Neural cell (in vitro differentiated cells): ENCODE results near the gene SDK1. TPM values are rescaled to one million over a fixed set of nuclear protein-coding genes. Genes with fewer than 3 reads are reported as not detected.

ENCODE experiments used
- H2AFZ ChIP-seq: fragments of 200-600, 300-800 bp; sonication (generic), shearing (Covaris generic); 2 replicates; pipeline ENCODE4 v1.6.0; 2014; ENCODE audit warnings: low read depth, mild to moderate bottlenecking, antibody characterized with exemption, low read length, moderate library complexity
- H3F3A ChIP-seq: fragments of 200-600 bp; shearing (Covaris generic); 2 replicates; pipeline ENCODE4 v1.6.1; 2016; ENCODE audit warnings: mild to moderate bottlenecking, moderate library complexity, mixed read lengths, antibody characterized with exemption, low read length; ENCODE audit not compliant: insufficient read depth, poor library complexity, severe bottlenecking
- H3K27ac ChIP-seq: fragments of 200-600, 300-800 bp; sonication (generic), shearing (Covaris generic); 2 replicates; pipeline ENCODE4 v1.5.1; 2014; ENCODE audit warnings: mild to moderate bottlenecking, low read length, moderate library complexity
- H3K27me3 ChIP-seq: fragments of 300-800, 200-600 bp; sonication (generic), shearing (Covaris generic); 2 replicates; pipeline ENCODE4 v1.6.0; 2014; ENCODE audit warnings: mild to moderate bottlenecking, low read depth, low read length, moderate library complexity; ENCODE audit not compliant: insufficient read depth
- H3K36me3 ChIP-seq: fragments of 300-800, 200-600 bp; sonication (generic), shearing (Covaris generic); 2 replicates; pipeline ENCODE4 v1.5.1; 2014; ENCODE audit warnings: mild to moderate bottlenecking, antibody characterized with exemption, low read length, moderate library complexity; ENCODE audit not compliant: insufficient read depth
- H3K4me2 ChIP-seq: fragments of 300-800, 200-600 bp; sonication (generic), shearing (Covaris generic); 2 replicates; pipeline ENCODE4 v1.6.0; 2014; ENCODE audit warnings: mild to moderate bottlenecking, low read length
- H3K4me3 ChIP-seq: fragments of 300-800, 200-600 bp; sonication (generic), shearing (Covaris generic); 2 replicates; pipeline ENCODE4 v1.5.1; 2014; ENCODE audit warnings: mild to moderate bottlenecking, low read length, moderate library complexity
- H3K79me2 ChIP-seq: fragments of 200-600 bp; shearing (Covaris generic); replicated peaks from 2 replicates; pipeline ENCODE4 v1.6.0; 2014; ENCODE audit warnings: mild to moderate bottlenecking, low read length, moderate library complexity; ENCODE audit not compliant: insufficient read depth
- H3K9ac ChIP-seq: fragments of 300-800, 200-600 bp; sonication (generic), shearing (Covaris generic); 2 replicates; pipeline ENCODE4 v1.6.1; 2016; ENCODE audit warnings: mild to moderate bottlenecking, low read length, mixed read lengths
- H3K9me2 ChIP-seq: fragments of 200-600 bp; shearing (Covaris generic); 2 replicates; pipeline ENCODE4 v1.6.1; 2016; ENCODE audit warnings: mild to moderate bottlenecking, low read length, mixed read lengths; ENCODE audit not compliant: insufficient read depth
- H3K9me3 ChIP-seq: fragments of 200-600, 300-800 bp; sonication (generic), shearing (Covaris generic); 2 replicates; pipeline ENCODE4 v1.6.1; 2016; ENCODE audit warnings: mild to moderate bottlenecking, mixed run types, low read length, moderate library complexity, mixed read lengths
- H4K20me1 ChIP-seq: fragments of 200-600 bp; shearing (Covaris generic); 2 replicates; pipeline ENCODE4 v1.6.1; 2016; ENCODE audit warnings: mild to moderate bottlenecking, mixed run types; ENCODE audit not compliant: insufficient read depth
- EP300 ChIP-seq: fragments of 450-650 bp; conservative IDR thresholded peaks from 2 replicates; pipeline ENCODE4 v1.6.1; 2014; ENCODE audit warnings: antibody characterized with exemption, mild to moderate bottlenecking, moderate library complexity; ENCODE audit not compliant: poor library complexity, severe bottlenecking
- EZH2 ChIP-seq: fragments of 200-600, 300-800 bp; shearing (Covaris generic), sonication (generic); IDR thresholded peaks from 2 replicates; pipeline ENCODE4 v1.6.1; 2014; ENCODE audit warnings: antibody characterized with exemption, low read length, borderline replicate concordance, mild to moderate bottlenecking; ENCODE audit not compliant: insufficient read depth, poor library complexity, severe bottlenecking
- MXI1 ChIP-seq: fragments of 450-650 bp; conservative IDR thresholded peaks from 2 replicates; pipeline ENCODE4 v1.6.1; 2014; ENCODE audit warnings: antibody characterized with exemption, mild to moderate bottlenecking; ENCODE audit not compliant: poor library complexity, severe bottlenecking
- POLR2AphosphoS5 ChIP-seq: IDR thresholded peaks from 2 replicates; pipeline ENCODE4 v1.6.1; 2012
- RAD21 ChIP-seq: fragments of 450-650 bp; conservative IDR thresholded peaks from 2 replicates; pipeline ENCODE4 v1.6.1; 2014; ENCODE audit warnings: antibody characterized with exemption, mild to moderate bottlenecking, moderate library complexity
- REST ChIP-seq: IDR thresholded peaks from 2 replicates; pipeline ENCODE4 v1.6.1; 2012; ENCODE audit warnings: borderline replicate concordance
- SMC3 ChIP-seq: fragments of 450-650 bp; conservative IDR thresholded peaks from 2 replicates; pipeline ENCODE4 v1.6.1; 2014; ENCODE audit warnings: antibody characterized with exemption, mild to moderate bottlenecking, moderate library complexity; ENCODE audit not compliant: poor library complexity
- TAF1 ChIP-seq: IDR thresholded peaks from 2 replicates; pipeline ENCODE4 v1.6.1; 2012; ENCODE audit warnings: low read depth
- polyA plus RNA-seq: library from polyadenylated mRNA; depleted of rRNA; stranded (reverse); fragments of >200 nt; gene quantifications from 2 replicates; pipeline ENCODE4 v1.2.3, GENCODE V29; 2014
- TF ChIP-seq, protein P1 (sequence below): fragments of 450-650 bp; IDR thresholded peaks from 2 replicates; pipeline ENCODE4 v1.5.1; 2014; ENCODE audit warnings: antibody characterized with exemption, mild to moderate bottlenecking, moderate library complexity; ENCODE audit not compliant: poor library complexity, severe bottlenecking

The SDK1 gene
- polyA plus RNA-seq, 1 donor from 2014 or later = 2.7 TPM

GRCh38 chr7:3880228-3880987 lies 579.4 kb downstream of the SDK1 start:
- no peak overlapping the region for H3K27ac ChIP-seq
- H3K9ac ChIP-seq = no peak overlapping the region
- H3K9me3 ChIP-seq = no peaks in the 10 kb centered on the region

DNA sequence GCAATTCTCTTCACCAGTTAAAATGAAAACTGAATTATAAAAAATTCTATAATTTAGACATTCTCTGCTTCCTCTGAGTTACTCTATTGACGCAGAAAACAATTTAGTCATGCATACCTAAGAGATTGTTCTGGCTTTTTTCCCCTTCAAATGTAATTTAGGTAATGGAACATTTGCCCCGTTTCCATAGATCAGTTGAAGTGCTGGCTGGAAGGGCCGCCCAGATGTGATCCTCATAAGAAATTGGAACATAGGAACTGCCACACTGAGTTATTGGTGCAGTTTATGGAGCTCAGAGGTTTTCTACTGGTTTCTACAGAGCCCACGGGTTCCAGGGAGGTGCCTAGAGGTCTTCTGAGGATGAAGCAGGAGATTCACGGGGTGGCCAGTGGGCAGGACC lies 581.7 kb downstream of the SDK1 start:
- H3F3A ChIP-seq = no peaks in the 10 kb centered on the region
- H4K20me1 ChIP-seq = no peaks in the 10 kb centered on the region
- H3K4me3 ChIP-seq = no peak overlapping the region
- H2AFZ ChIP-seq = no peak overlapping the region
- H3K79me2 ChIP-seq = no peaks in the 10 kb centered on the region
- H3K27ac ChIP-seq = no peak overlapping the region
- TF ChIP-seq MXI1 = no peak
- TF ChIP-seq EZH2 = no peak
- TF ChIP-seq POLR2AphosphoS5 = no peak
- no peak for TF ChIP-seq RAD21
- TF ChIP-seq REST = no peak
- TF ChIP-seq SMC3 = no peak
- TF ChIP-seq EP300 = no peak
- no peak for TF ChIP-seq TAF1
- TF ChIP-seq, protein P1, sequence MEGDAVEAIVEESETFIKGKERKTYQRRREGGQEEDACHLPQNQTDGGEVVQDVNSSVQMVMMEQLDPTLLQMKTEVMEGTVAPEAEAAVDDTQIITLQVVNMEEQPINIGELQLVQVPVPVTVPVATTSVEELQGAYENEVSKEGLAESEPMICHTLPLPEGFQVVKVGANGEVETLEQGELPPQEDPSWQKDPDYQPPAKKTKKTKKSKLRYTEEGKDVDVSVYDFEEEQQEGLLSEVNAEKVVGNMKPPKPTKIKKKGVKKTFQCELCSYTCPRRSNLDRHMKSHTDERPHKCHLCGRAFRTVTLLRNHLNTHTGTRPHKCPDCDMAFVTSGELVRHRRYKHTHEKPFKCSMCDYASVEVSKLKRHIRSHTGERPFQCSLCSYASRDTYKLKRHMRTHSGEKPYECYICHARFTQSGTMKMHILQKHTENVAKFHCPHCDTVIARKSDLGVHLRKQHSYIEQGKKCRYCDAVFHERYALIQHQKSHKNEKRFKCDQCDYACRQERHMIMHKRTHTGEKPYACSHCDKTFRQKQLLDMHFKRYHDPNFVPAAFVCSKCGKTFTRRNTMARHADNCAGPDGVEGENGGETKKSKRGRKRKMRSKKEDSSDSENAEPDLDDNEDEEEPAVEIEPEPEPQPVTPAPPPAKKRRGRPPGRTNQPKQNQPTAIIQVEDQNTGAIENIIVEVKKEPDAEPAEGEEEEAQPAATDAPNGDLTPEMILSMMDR = no peak
- H3K9me3 ChIP-seq = no peaks in the 10 kb centered on the region
- H3K4me2 ChIP-seq = no peak overlapping the region
- H3K36me3 ChIP-seq = no peaks in the 10 kb centered on the region
- H3K27me3 ChIP-seq = no peaks in the 10 kb centered on the region
- no peak overlapping the region for H3K9ac ChIP-seq
- no peaks in the 10 kb centered on the region for H3K9me2 ChIP-seq

More at GRCh38 chr7:3880228-3880987, 579.4 kb downstream of the SDK1 start:
- no peak overlapping the region for H3K4me3 ChIP-seq
- H3K27me3 ChIP-seq = no peaks in the 10 kb centered on the region
- no peaks in the 10 kb centered on the region for H3F3A ChIP-seq
- no peaks in the 10 kb centered on the region for H4K20me1 ChIP-seq
- H2AFZ ChIP-seq = no peak overlapping the region
- no peaks in the 10 kb centered on the region for H3K36me3 ChIP-seq
- TF ChIP-seq RAD21 (no peak), EP300 (no peak), SMC3 (no peak)
- no peaks in the 10 kb centered on the region for H3K79me2 ChIP-seq
- H3K4me2 ChIP-seq = no peak overlapping the region
- H3K9me2 ChIP-seq = no peaks in the 10 kb centered on the region
